ENCODE data around the gene TLE3. TPM values are rescaled to one million over a fixed set of nuclear protein-coding genes. Genes with fewer than 3 reads are reported as not detected.

The TLE3 gene
- total RNA-seq, 2 experiments from 2014 or later: 48.8 to 53.5 TPM

GRCh38 chr15:70080347-70080746, 17.4 kb downstream of the TLE3 start:
- Mint-ChIP-seq H3K36me3 (peaks cover 43% of the 10 kb centered on the region), H3K27me3 (no peaks in the 10 kb centered on the region), H3K4me1 (peaks cover 31% of the 10 kb centered on the region), H3K4me3 (no peak overlapping the region), H3K27ac (no peak overlapping the region), H3K9me3 (ENCODE audit: low read depth) (no peaks in the 10 kb centered on the region)
- no peak for ATAC-seq
- no peak for DNase-seq
- CTCF ChIA-PET: no interaction called here

GRCh38 chr15:70079888-70080287, 17.8 kb downstream of the TLE3 start:
- Mint-ChIP-seq H3K4me3 (no peak overlapping the region), H3K36me3 (peaks cover 38% of the 10 kb centered on the region), H3K9me3 (ENCODE audit: low read depth) (no peaks in the 10 kb centered on the region), H3K27me3 (no peaks in the 10 kb centered on the region), H3K4me1 (peaks cover 26% of the 10 kb centered on the region), H3K27ac (no peak overlapping the region)
- ATAC-seq (no peak), DNase-seq (no peak)
- CTCF ChIA-PET: no interaction called here

GRCh38 chr15:70078578-70079417, 18.9 kb downstream of the TLE3 start:
- no peak for DNase-seq
- H3K4me3 Mint-ChIP-seq: no peak overlapping the region
- H3K36me3 Mint-ChIP-seq: peaks cover 34% of the 10 kb centered on the region
- no peak for ATAC-seq
- CTCF ChIA-PET: no interaction called here
- H3K27ac Mint-ChIP-seq: no peak overlapping the region
- H3K9me3 Mint-ChIP-seq (ENCODE audit: low read depth): no peaks in the 10 kb centered on the region
- peaks cover 16% of the 10 kb centered on the region for H3K4me1 Mint-ChIP-seq
- H3K27me3 Mint-ChIP-seq: no peaks in the 10 kb centered on the region

- H3K9me3 Mint-ChIP-seq (ENCODE audit: low read depth): no peaks in the 10 kb centered on the region
- DNase-seq: no peak
- H3K4me3 Mint-ChIP-seq: no peak overlapping the region
- CTCF ChIA-PET: no interaction called here
- peaks cover 38% of the 10 kb centered on the region for H3K36me3 Mint-ChIP-seq
- H3K27ac Mint-ChIP-seq: no peak overlapping the region
- H3K27me3 Mint-ChIP-seq: no peaks in the 10 kb centered on the region
- no peak for ATAC-seq
- H3K4me1 Mint-ChIP-seq: peaks cover 5% of the 10 kb centered on the region
These were observed 20.2 kb downstream of the TLE3 start for GRCh38 chr15:70077188-70078147.

- H3K27ac Mint-ChIP-seq: no peak overlapping the region
- no peak overlapping the region for H3K4me3 Mint-ChIP-seq
- ATAC-seq (no peak), DNase-seq (no peak)
- no peaks in the 10 kb centered on the region for H3K27me3 Mint-ChIP-seq
- H3K4me1 Mint-ChIP-seq: peaks cover 2% of the 10 kb centered on the region
- H3K36me3 Mint-ChIP-seq: peaks cover 24% of the 10 kb centered on the region
- CTCF ChIA-PET: no interaction called here
- no peaks in the 10 kb centered on the region for H3K9me3 Mint-ChIP-seq (ENCODE audit: low read depth)
These were observed 23.3 kb downstream of the TLE3 start for GRCh38 chr15:70074380-70074779.

GRCh38 chr15:70072479-70072878, 25.2 kb downstream of the TLE3 start:
- Mint-ChIP-seq H3K36me3 (peaks cover 22% of the 10 kb centered on the region), H3K9me3 (ENCODE audit: low read depth) (no peaks in the 10 kb centered on the region), H3K4me1 (no peaks in the 10 kb centered on the region), H3K27me3 (no peaks in the 10 kb centered on the region), H3K27ac (no peak overlapping the region), H3K4me3 (no peak overlapping the region)
- DNase-seq (no peak), ATAC-seq (no peak)
- CTCF ChIA-PET: no interaction called here

GRCh38 chr15:70071799-70072198, 25.9 kb downstream of the TLE3 start:
- H3K27ac Mint-ChIP-seq: no peak overlapping the region
- no peaks in the 10 kb centered on the region for H3K4me1 Mint-ChIP-seq
- no peaks in the 10 kb centered on the region for H3K27me3 Mint-ChIP-seq
- DNase-seq: no peak
- CTCF ChIA-PET: no interaction called here
- peaks cover 22% of the 10 kb centered on the region for H3K36me3 Mint-ChIP-seq
- ATAC-seq: no peak
- no peak overlapping the region for H3K4me3 Mint-ChIP-seq
- no peaks in the 10 kb centered on the region for H3K9me3 Mint-ChIP-seq (ENCODE audit: low read depth)

GRCh38 chr15:70069716-70070115, 28.0 kb downstream of the TLE3 start:
- CTCF ChIA-PET: no interaction called here
- Mint-ChIP-seq H3K27me3 (no peaks in the 10 kb centered on the region), H3K4me3 (no peak overlapping the region), H3K36me3 (peaks cover 29% of the 10 kb centered on the region), H3K27ac (no peak overlapping the region), H3K4me1 (no peaks in the 10 kb centered on the region), H3K9me3 (ENCODE audit: low read depth) (no peaks in the 10 kb centered on the region)
- ATAC-seq: no peak
- no peak for DNase-seq

GRCh38 chr15:70068783-70069565, 28.7 kb downstream of the TLE3 start:
- H3K36me3 Mint-ChIP-seq: peaks cover 30% of the 10 kb centered on the region
- H3K9me3 Mint-ChIP-seq (ENCODE audit: low read depth): no peaks in the 10 kb centered on the region
- CTCF ChIA-PET: interaction anchor here (1.5 kb wide), 1 partner anchor 29 kb away, joined by 5 read pairs; the partner anchor contains the start of gene TLE3
- no peak overlapping the region for H3K4me3 Mint-ChIP-seq
- DNase-seq: no peak
- no peaks in the 10 kb centered on the region for H3K27me3 Mint-ChIP-seq
- H3K27ac Mint-ChIP-seq: no peak overlapping the region
- ATAC-seq: no peak
- no peaks in the 10 kb centered on the region for H3K4me1 Mint-ChIP-seq

- no peak for ATAC-seq
- CTCF ChIA-PET: interaction anchor here (1.5 kb wide), 1 partner anchor 30 kb away, joined by 5 read pairs; the partner anchor contains the start of gene TLE3
- Mint-ChIP-seq H3K4me3 (no peak overlapping the region), H3K9me3 (ENCODE audit: low read depth) (no peaks in the 10 kb centered on the region), H3K27ac (no peak overlapping the region), H3K27me3 (no peaks in the 10 kb centered on the region), H3K36me3 (peaks cover 21% of the 10 kb centered on the region), H3K4me1 (no peaks in the 10 kb centered on the region)
- DNase-seq: no peak
These were observed 30.0 kb downstream of the TLE3 start for GRCh38 chr15:70067681-70068080.

- no peaks in the 10 kb centered on the region for H3K4me1 Mint-ChIP-seq
- CTCF ChIA-PET: no interaction called here
- H3K9me3 Mint-ChIP-seq (ENCODE audit: low read depth): no peaks in the 10 kb centered on the region
- no peak for DNase-seq
- H3K27me3 Mint-ChIP-seq: no peaks in the 10 kb centered on the region
- H3K27ac Mint-ChIP-seq: no peak overlapping the region
- ATAC-seq: no peak
- H3K36me3 Mint-ChIP-seq: peaks cover 21% of the 10 kb centered on the region
- H3K4me3 Mint-ChIP-seq: no peak overlapping the region
These were observed 30.7 kb downstream of the TLE3 start for GRCh38 chr15:70067011-70067410.

GRCh38 chr15:70066447-70066846, 31.3 kb downstream of the TLE3 start:
- Mint-ChIP-seq H3K27me3 (no peaks in the 10 kb centered on the region), H3K4me3 (no peak overlapping the region), H3K9me3 (ENCODE audit: low read depth) (no peaks in the 10 kb centered on the region), H3K36me3 (peaks cover 21% of the 10 kb centered on the region), H3K27ac (no peak overlapping the region), H3K4me1 (no peaks in the 10 kb centered on the region)
- DNase-seq (no peak), ATAC-seq (no peak)
- CTCF ChIA-PET: no interaction called here

- no peaks in the 10 kb centered on the region for H3K27me3 Mint-ChIP-seq
- no peaks in the 10 kb centered on the region for H3K9me3 Mint-ChIP-seq (ENCODE audit: low read depth)
- CTCF ChIA-PET: no interaction called here
- DNase-seq: no peak
- no peak overlapping the region for H3K27ac Mint-ChIP-seq
- H3K4me1 Mint-ChIP-seq: no peaks in the 10 kb centered on the region
- no peak for ATAC-seq
- no peak overlapping the region for H3K4me3 Mint-ChIP-seq
- H3K36me3 Mint-ChIP-seq: peaks cover 21% of the 10 kb centered on the region
These were observed 31.7 kb downstream of the TLE3 start for GRCh38 chr15:70066004-70066403.
